SK-N-SH (cell line): ENCODE data around the gene NOX4. TPM values are rescaled to one million over a fixed set of nuclear protein-coding genes. Genes with fewer than 3 reads are reported as not detected.
"Not testable (repeated sequence)": the region's sequence is repeated elsewhere in the genome, so short reads cannot be mapped to it uniquely, and the experiment has no call there.

Experiments used
- CTCF ChIA-PET: fragments of 300-600, 350-600 bp; formaldehyde crosslinking; extraction: SDS; loops from one replicate; lab custom pipeline; 2021; lab: Yijun Ruan, JAX
- POLR2A ChIA-PET: fragments of 350-600 bp; sonication (Branson Sonifier 250); formaldehyde crosslinking; extraction: SDS; loops from one replicate; lab custom pipeline; 2020; ENCODE audit warnings: antibody characterized with exemption, inconsistent platforms; lab: Yijun Ruan, JAX
- DNase-seq: peaks from one replicate; pipeline ENCODE4 v3.0.0; 2012
- H2AFZ ChIP-seq: fragments of 200-600 bp; sonication (generic); 2 replicates; pipeline ENCODE4 v1.8.1; 2016; ENCODE audit warnings: antibody characterized with exemption, mild to moderate bottlenecking, low read depth
- H3F3A ChIP-seq: fragments of 200-600 bp; sonication (generic); replicated peaks from 2 replicates; pipeline ENCODE3; 2016; ENCODE audit warnings: antibody characterized with exemption, mild to moderate bottlenecking; ENCODE audit not compliant: insufficient read depth
- H3K27ac ChIP-seq, 2 experiments: fragments of 200-500 bp in 1 of 2; fragments of 200-600 bp in 1 of 2; sonication (Bioruptor generic) in 1 of 2; sonication (generic), shearing (Covaris generic) in 1 of 2; 2 replicates each; pipeline versions ENCODE4 v1.5.1 to v1.6.1; 2014 to 2016; ENCODE audit warnings: low read depth in 2 of 2, inconsistent platforms in 1 of 2, low read length in 1 of 2, mild to moderate bottlenecking in 1 of 2, mixed read lengths in 1 of 2
- H3K27me3 ChIP-seq: fragments of 200-600 bp; sonication (generic), shearing (Covaris generic); 2 replicates; pipeline ENCODE4 v1.6.1; 2016; ENCODE audit warnings: mixed run types; ENCODE audit not compliant: insufficient read depth
- H3K36me3 ChIP-seq, 2 experiments: fragments of 200-500 bp in 1 of 2; fragments of 200-600 bp in 1 of 2; sonication (Bioruptor generic) in 1 of 2; sonication (generic) in 1 of 2; replicated peaks in 1 of 2; 2 replicates each; pipeline versions ENCODE3 to v1.5.1; 2014 to 2016; ENCODE audit warnings: low read length in 1 of 2, mild to moderate bottlenecking in 1 of 2; ENCODE audit not compliant: insufficient read depth in 2 of 2, control insufficient read depth in 1 of 2
- H3K4me1 ChIP-seq, 2 experiments: fragments of 200-500 bp in 1 of 2; fragments of 200-600 bp in 1 of 2; sonication (Bioruptor generic) in 1 of 2; sonication (generic), shearing (Covaris generic) in 1 of 2; 2 replicates each; pipeline versions ENCODE4 v1.5.1 to v1.6.1; 2014 to 2016; ENCODE audit warnings: low read depth in 1 of 2, low read length in 1 of 2, mixed run types in 1 of 2; ENCODE audit not compliant: insufficient read depth in 2 of 2, control insufficient read depth in 1 of 2
- H3K4me2 ChIP-seq: fragments of 200-600 bp; sonication (generic), shearing (Covaris generic); 2 replicates; pipeline ENCODE4 v1.6.1; 2017; ENCODE audit warnings: mixed run types
- H3K4me3 ChIP-seq, 2 experiments: fragments of 200-500 bp in 1 of 2; fragments of 200-600 bp in 1 of 2; sonication (Bioruptor generic) in 1 of 2; sonication (generic), shearing (Covaris generic) in 1 of 2; 2 replicates each; pipeline versions ENCODE4 v1.5.1 to v1.8.1; 2014 to 2016; ENCODE audit warnings: low read depth in 2 of 2, inconsistent platforms in 1 of 2, low read length in 1 of 2, mild to moderate bottlenecking in 1 of 2, mixed read lengths in 1 of 2, moderate library complexity in 1 of 2
- H3K79me2 ChIP-seq: fragments of 200-600 bp; sonication (generic); 2 replicates; pipeline ENCODE4 v1.8.1; 2017; ENCODE audit warnings: mild to moderate bottlenecking; ENCODE audit not compliant: insufficient read depth
- H3K9ac ChIP-seq: fragments of 200-600 bp; sonication (generic); 2 replicates; pipeline ENCODE4 v1.6.1; 2017; ENCODE audit warnings: mixed run types
- H3K9me2 ChIP-seq: fragments of 200-600 bp; sonication (generic); 2 replicates; pipeline ENCODE4 v1.6.1; 2017; ENCODE audit warnings: mixed run types
- H3K9me3 ChIP-seq: fragments of 200-600 bp; sonication (generic); 2 replicates; pipeline ENCODE4 v1.6.1; 2017; ENCODE audit warnings: mixed run types, mild to moderate bottlenecking, moderate library complexity
- H4K20me1 ChIP-seq: fragments of 200-600 bp; sonication (generic); 2 replicates; pipeline ENCODE4 v1.6.1; 2017; ENCODE audit warnings: mild to moderate bottlenecking, mixed run types; ENCODE audit not compliant: insufficient read depth
- CTCF ChIP-seq: fragments of 200-600 bp; sonication (generic); IDR thresholded peaks from 2 replicates; pipeline ENCODE4 v1.6.1; 2017; ENCODE audit warnings: antibody characterized with exemption, mild to moderate bottlenecking, moderate library complexity
- EP300 ChIP-seq, 2 experiments: IDR thresholded peaks; 2 replicates each; pipeline versions ENCODE4 v1.4.0 to v1.6.1; 2012; ENCODE audit warnings: borderline replicate concordance in 1 of 2, low read depth in 1 of 2, low read length in 1 of 2
- FOXJ3 ChIP-seq: sonication (generic); formaldehyde crosslinking; IDR thresholded peaks from 2 replicates; pipeline ENCODE4 v1.5.1; 2020; ENCODE audit warnings: mild to moderate bottlenecking, missing genetic modification reagents
- FOXM1 ChIP-seq: IDR thresholded peaks from 2 replicates; pipeline ENCODE4 v1.4.0; 2012; ENCODE audit warnings: low read depth, mild to moderate bottlenecking
- GABPA ChIP-seq: IDR thresholded peaks from 2 replicates; pipeline ENCODE4 v1.4.0; 2012; ENCODE audit warnings: low read depth, mild to moderate bottlenecking
- MEF2A ChIP-seq: IDR thresholded peaks from 2 replicates; pipeline ENCODE4 v1.4.0; 2012; ENCODE audit warnings: low read depth, borderline replicate concordance
- MXI1 ChIP-seq: IDR thresholded peaks from 2 replicates; pipeline ENCODE4 v1.6.1; 2012; ENCODE audit warnings: mild to moderate bottlenecking, low read depth, low read length, improper control_type of control experiment
- PBX3 ChIP-seq: IDR thresholded peaks from 2 replicates; pipeline ENCODE4; 2012
- POLR2AphosphoS5 ChIP-seq: IDR thresholded peaks from 2 replicates; pipeline ENCODE4 v1.6.1; 2012; ENCODE audit warnings: low read depth, low read length
- RCOR1 ChIP-seq: fragments of 150-350 bp; IDR thresholded peaks from 2 replicates; pipeline ENCODE4 v1.6.1; 2017; ENCODE audit warnings: antibody characterized with exemption, low read length
- REST ChIP-seq: IDR thresholded peaks from 2 replicates; pipeline ENCODE4 v1.6.1; 2012; ENCODE audit warnings: mild to moderate bottlenecking, low read depth, low read length, moderate library complexity
- SMC3 ChIP-seq: IDR thresholded peaks from 2 replicates; pipeline ENCODE4 v1.6.1; 2012; ENCODE audit warnings: low read depth, low read length, improper control_type of control experiment
- TEAD4 ChIP-seq: IDR thresholded peaks from 2 replicates; pipeline ENCODE4 v1.4.0; 2012; ENCODE audit warnings: mild to moderate bottlenecking, borderline replicate concordance; ENCODE audit not compliant: insufficient read depth
- USF2 ChIP-seq: fragments of 150-350 bp; IDR thresholded peaks from 2 replicates; pipeline ENCODE4 v1.6.1; 2017; ENCODE audit warnings: antibody characterized with exemption, low read length, low read depth, borderline replicate concordance
- WGBS: methylation state at CpG from one replicate; pipeline ENCODE4 v1.1.6; 2017; ENCODE audit warnings: low lambda C conversion rate; 5-methylcytosine and 5-hydroxymethylcytosine counted together
- polyA plus RNA-seq, 3 experiments: library from polyadenylated mRNA; depleted of rRNA; stranded (reverse); fragments of >200 nt; gene quantifications; 2 replicates each; pipeline ENCODE4 v1.2.3, GENCODE V29; 2012

Gene NOX4
- polyA plus RNA-seq, 1 of the 3 experiments (the other 2 are of a cell fraction), result 2.2 TPM

GRCh38 chr11:89346601-89347000 is 144.6 kb downstream of the NOX4 start:
- Histone ChIP-seq H4K20me1 (no peaks in the 10 kb centered on the region), H3K9me3 (no peaks in the 10 kb centered on the region), H3F3A (no peaks in the 10 kb centered on the region), H3K4me2 (no peak overlapping the region), H3K4me1 (no peaks in the 10 kb centered on the region; a peak in 1 of 4 replicates), H3K9ac (no peak overlapping the region), H3K36me3 (no peaks in the 10 kb centered on the region), H3K27ac (no peak overlapping the region), H3K79me2 (no peaks in the 10 kb centered on the region), H3K4me3 (no peak overlapping the region), H3K9me2 (no peaks in the 10 kb centered on the region), H3K27me3 (no peaks in the 10 kb centered on the region), H2AFZ (no peak overlapping the region)
- WGBS, result 78% methylated on average over 5 of the region's 5 CpGs
- POLR2A ChIA-PET, result no interaction called here
- CTCF ChIA-PET, result no interaction called here
- no peak for DNase-seq
- no peak for TF ChIP-seq PBX3
- no peak for TF ChIP-seq USF2
- TF ChIP-seq FOXJ3 (CRISPR knock-in tag), result no peak
- no peak for TF ChIP-seq FOXM1
- TF ChIP-seq SMC3, result no peak
- TF ChIP-seq REST, result no peak
- no peak for TF ChIP-seq RCOR1
- no peak for TF ChIP-seq EP300 (IDR thresholded peaks at IDR 0.05; ENCODE audit: borderline replicate concordance in 1 of 2, low read depth in 1 of 2, low read length in 1 of 2)
- TF ChIP-seq MXI1, result no peak
- TF ChIP-seq TEAD4, result no peak
- no peak for TF ChIP-seq CTCF
- TF ChIP-seq GABPA, result no peak
- no peak for TF ChIP-seq MEF2A
- no peak for TF ChIP-seq POLR2AphosphoS5

- 71% methylated on average over 3 of the region's 3 CpGs for WGBS
- POLR2A ChIA-PET, DNase-seq, H2AFZ ChIP-seq, H3K9me3 ChIP-seq, CTCF ChIA-PET, H3K79me2 ChIP-seq, H3K4me2 ChIP-seq, H3F3A ChIP-seq, H3K27ac ChIP-seq, H3K27me3 ChIP-seq, H3K9me2 ChIP-seq, H3K4me3 ChIP-seq, H3K9ac ChIP-seq, H3K4me1 ChIP-seq, H4K20me1 ChIP-seq, H3K36me3 ChIP-seq: not testable (repeated sequence)
Observed at GRCh38 chr11:89342880-89343572, 148.1 kb downstream of the NOX4 start.

GRCh38 chr11:89340450-89340849 is 150.7 kb downstream of the NOX4 start:
- H3K27ac ChIP-seq, H3K79me2 ChIP-seq, H3K9ac ChIP-seq, H3K4me1 ChIP-seq, H3K9me2 ChIP-seq, POLR2A ChIA-PET, CTCF ChIA-PET, H3K4me2 ChIP-seq, H4K20me1 ChIP-seq, H3K27me3 ChIP-seq, H3K4me3 ChIP-seq, H3F3A ChIP-seq, H2AFZ ChIP-seq, DNase-seq, H3K9me3 ChIP-seq, H3K36me3 ChIP-seq: not testable (repeated sequence)
